Right cardiac atrium (tissue), 5 donors: ENCODE measurements around the gene RCN1. TPM values are rescaled to one million over a fixed set of nuclear protein-coding genes. Genes with fewer than 3 reads are reported as not detected.

Experiments used
- ATAC-seq, 2 donors: fragments of 200-7000 bp; cut with Tn5 transposase; one replicate each; pipeline versions ENCODE4 v1.8.0 to v1.9.1; 2020; ENCODE audit warnings: moderate library complexity in 2 of 2, mild to moderate bottlenecking in 1 of 2
- DNase-seq, 3 donors: peaks; one replicate each; pipeline ENCODE4 v3.0.0-alpha.2; 2020
- H3K27ac ChIP-seq: one replicate; pipeline ENCODE4 v1.5.1; 2013; ENCODE audit warnings: mild to moderate bottlenecking, low read length, control low read depth, moderate library complexity
- H3K27me3 ChIP-seq: one replicate; pipeline ENCODE4 v1.6.1; 2013; ENCODE audit not compliant: control insufficient read depth, insufficient read depth
- H3K4me1 ChIP-seq: one replicate; pipeline ENCODE4 v1.6.1; 2013; ENCODE audit warnings: low read length; ENCODE audit not compliant: control insufficient read depth, insufficient read depth
- H3K4me3 ChIP-seq: one replicate; pipeline ENCODE4 v1.5.1; 2013; ENCODE audit warnings: low read length, control low read depth
- H3K9me3 ChIP-seq: one replicate; pipeline ENCODE4 v1.6.1; 2013; ENCODE audit warnings: low read length; ENCODE audit not compliant: control insufficient read depth
- WGBS: extraction: QIAGEN DNeasy Blood & Tissue Kit; methylation state at CpG from one replicate; pipeline ENCODE4 v1.1.7; 2013; 5-methylcytosine and 5-hydroxymethylcytosine counted together
- intact Hi-C, 4 donors: fragments of 100-400 bp; cut with DNase I; formaldehyde crosslinking; loops; one replicate each; pipeline versions ENCODE4 v1.11.0 to v1.14.0; 2022 to 2023
- polyA plus RNA-seq: library from polyadenylated mRNA; stranded (reverse); fragments of 200-250 nt; gene quantifications from one replicate; pipeline ENCODE4 v1.2.3, GENCODE V29; 2013
- total RNA-seq, 4 donors: library from RNA; stranded (reverse); fragmentation: NEBNext Ultra II Directional; extraction: Animal tissue kit (Norgen Biotek cat#: 25700); gene quantifications; one replicate each; pipeline ENCODE4 v1.2.1, GENCODE V29; 2021
- donor health status: healthy with polysubstance abuse.
- donor health status: DM: no; HTN: yes; CAD: no.
- donor health status: DM: no; HTN: no; CAD: no.
- donor health status: DM: no; HTN: yes; CAD: no; lungs with severe emphysema.
- donor health status: DM: yes; HTN: yes; CAD: no.

RCN1 gene
- total and polyA plus RNA-seq, 5 donors, result 27.7 to 37.1 (median 30.2) TPM

DNA sequence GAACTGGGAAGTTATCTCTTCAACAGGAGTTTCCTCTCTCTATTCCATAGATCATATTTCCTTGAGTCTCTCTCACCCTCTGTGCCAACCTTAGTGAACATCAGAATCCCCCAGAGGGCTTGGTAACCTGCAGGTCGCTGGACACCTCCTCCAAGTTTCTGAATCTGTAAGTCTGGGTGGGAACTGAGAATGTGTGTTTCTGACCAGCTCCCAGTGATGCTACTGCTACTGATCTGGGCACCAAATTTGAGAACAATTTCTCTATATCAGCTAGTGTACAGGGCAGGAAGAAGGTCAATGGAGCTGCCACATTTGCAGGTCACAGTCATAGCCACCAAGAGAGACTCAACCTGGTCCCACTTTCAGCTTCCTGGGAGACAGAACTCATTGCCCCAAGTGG lies 62.9 kb downstream of the RCN1 start:
- WGBS, result 71% methylated on average over 1 of the region's 1 CpG
- H3K27ac ChIP-seq, result no peak overlapping the region
- no peak overlapping the region for H3K4me3 ChIP-seq
- H3K4me1 ChIP-seq, result no peaks in the 10 kb centered on the region
- no peak for ATAC-seq
- intact Hi-C loops, result no loop called here
- H3K9me3 ChIP-seq, result no peaks in the 10 kb centered on the region
- H3K27me3 ChIP-seq, result no peaks in the 10 kb centered on the region
- no peak for DNase-seq

DNA sequence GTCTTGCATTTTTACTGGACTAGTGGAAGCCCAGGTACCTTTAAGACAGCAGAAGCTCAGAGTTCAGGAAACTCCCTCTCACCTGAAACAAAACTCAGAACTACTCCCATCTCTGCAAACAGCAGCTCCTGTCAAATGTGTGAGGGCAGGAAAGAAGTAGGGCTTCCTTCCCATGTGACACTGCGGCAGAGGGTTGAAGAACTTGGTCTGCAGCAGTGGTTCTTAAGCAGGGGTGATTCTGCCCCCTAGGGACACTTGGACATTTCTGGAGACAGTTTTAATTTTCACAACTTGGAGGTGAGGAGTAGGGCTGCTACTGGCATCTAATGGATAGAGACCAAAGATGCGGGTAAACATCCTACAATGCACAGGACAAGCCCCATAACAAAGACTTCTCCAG lies 63.4 kb downstream of the RCN1 start:
- WGBS, result 74% methylated on average over 2 of the region's 2 CpGs
- no peak for DNase-seq
- Histone ChIP-seq H3K27ac (no peak overlapping the region), H3K27me3 (no peaks in the 10 kb centered on the region), H3K9me3 (no peaks in the 10 kb centered on the region), H3K4me3 (no peak overlapping the region), H3K4me1 (no peaks in the 10 kb centered on the region)
- ATAC-seq, result no peak
- intact Hi-C loops, result no loop called here
